ENCODE results near the gene MUCL3. TPM values are rescaled to one million over a fixed set of nuclear protein-coding genes. Genes with fewer than 3 reads are reported as not detected.
A peak's percentile ranks its signal among the peaks of the same experiment; 100 is the strongest.

Gene MUCL3
- total RNA-seq, 2 donors from 2014 or later: not detected

DNA sequence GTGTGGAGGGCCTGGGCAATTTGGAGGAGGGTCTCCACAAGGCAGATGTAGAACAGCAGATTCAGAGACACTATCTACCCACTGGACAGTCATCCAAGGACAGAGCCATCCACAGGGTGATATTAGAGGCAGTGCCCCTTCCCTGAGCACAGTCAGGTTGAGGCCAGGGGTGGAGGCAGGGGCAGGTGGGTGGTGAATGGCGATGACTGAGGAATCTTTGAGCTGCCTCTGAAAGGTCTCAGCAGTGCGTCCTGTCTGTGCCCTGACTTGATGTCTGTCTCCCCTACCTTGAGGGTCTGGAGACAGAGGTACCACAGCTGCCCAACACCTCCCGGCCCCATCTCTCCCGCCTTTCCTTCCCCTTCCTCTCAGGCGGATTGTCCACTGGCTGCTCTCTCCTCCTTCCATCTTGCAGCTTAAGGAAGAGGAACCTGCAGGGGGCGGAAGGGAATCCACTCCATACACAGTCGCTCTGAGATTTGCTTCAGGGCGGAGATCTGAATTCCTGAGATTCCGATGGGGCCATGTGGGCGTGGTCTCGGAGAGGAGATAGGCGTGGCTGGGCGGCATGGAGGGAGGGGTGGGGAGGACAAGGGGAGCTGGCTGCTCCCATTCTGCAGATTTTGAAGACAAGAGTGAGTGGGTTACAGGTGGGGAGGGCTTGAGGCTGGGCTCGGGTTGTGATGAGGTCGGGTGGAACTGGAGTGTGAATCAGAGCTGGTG, 1.7 kb downstream of the MUCL3 start:
- H3K27me3 Mint-ChIP-seq: peaks cover 46% of the 10 kb centered on the region
- H3K36me3 Mint-ChIP-seq (ENCODE audit: low read depth): no peaks in the 10 kb centered on the region
- no peaks in the 10 kb centered on the region for H3K9me3 Mint-ChIP-seq
- no peak for ATAC-seq (replicated peaks)
- H3K27ac Mint-ChIP-seq: no peak overlapping the region
- no peak overlapping the region for H3K4me3 Mint-ChIP-seq
- H3K4me1 Mint-ChIP-seq: no peaks in the 10 kb centered on the region

DNA sequence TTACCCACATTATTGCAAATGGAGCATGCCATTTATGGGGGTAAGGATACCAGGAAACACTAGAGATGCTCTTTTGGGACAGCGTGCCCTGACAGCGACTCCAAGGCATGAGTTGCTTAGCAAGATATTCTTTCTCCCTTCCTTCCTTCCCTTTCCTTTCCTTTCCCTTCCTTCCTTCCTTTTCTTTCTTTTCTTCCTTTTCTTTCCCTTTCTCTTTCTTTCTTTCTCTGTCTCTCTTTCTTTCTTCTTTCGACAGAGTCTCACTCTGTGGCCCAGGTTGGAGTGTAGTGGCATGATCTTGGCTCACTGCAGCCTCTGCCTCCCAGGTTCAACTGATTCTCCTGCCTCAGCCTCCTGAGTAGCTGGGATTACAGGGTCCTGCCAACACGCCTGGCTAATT, 3.3 kb downstream of the MUCL3 start:
- H3K27me3 Mint-ChIP-seq: peaks cover 62% of the 10 kb centered on the region
- H3K9me3 Mint-ChIP-seq: no peaks in the 10 kb centered on the region
- no peaks in the 10 kb centered on the region for H3K36me3 Mint-ChIP-seq (ENCODE audit: low read depth)
- ATAC-seq (replicated peaks): no peak
- H3K27ac Mint-ChIP-seq: no peak overlapping the region
- H3K4me3 Mint-ChIP-seq: no peak overlapping the region
- no peaks in the 10 kb centered on the region for H3K4me1 Mint-ChIP-seq

GRCh38 chr6:30945281-30945680, 4.5 kb downstream of the MUCL3 start:
- H3K9me3 Mint-ChIP-seq: no peaks in the 10 kb centered on the region
- ATAC-seq (replicated peaks): no peak
- no peaks in the 10 kb centered on the region for H3K4me1 Mint-ChIP-seq
- H3K27me3 Mint-ChIP-seq: peaks cover 69% of the 10 kb centered on the region
- no peak overlapping the region for H3K4me3 Mint-ChIP-seq
- H3K36me3 Mint-ChIP-seq (ENCODE audit: low read depth): no peaks in the 10 kb centered on the region
- H3K27ac Mint-ChIP-seq: no peak overlapping the region

GRCh38 chr6:30947231-30947630, 6.5 kb downstream of the MUCL3 start:
- peaks cover 5% of the 10 kb centered on the region for H3K9me3 Mint-ChIP-seq
- peaks cover 5% of the 10 kb centered on the region for H3K4me1 Mint-ChIP-seq
- H3K27ac Mint-ChIP-seq: no peak overlapping the region
- no peak for ATAC-seq (replicated peaks)
- H3K36me3 Mint-ChIP-seq (ENCODE audit: low read depth): no peaks in the 10 kb centered on the region
- peaks cover 75% of the 10 kb centered on the region for H3K27me3 Mint-ChIP-seq
- H3K4me3 Mint-ChIP-seq: no peak overlapping the region

DNA sequence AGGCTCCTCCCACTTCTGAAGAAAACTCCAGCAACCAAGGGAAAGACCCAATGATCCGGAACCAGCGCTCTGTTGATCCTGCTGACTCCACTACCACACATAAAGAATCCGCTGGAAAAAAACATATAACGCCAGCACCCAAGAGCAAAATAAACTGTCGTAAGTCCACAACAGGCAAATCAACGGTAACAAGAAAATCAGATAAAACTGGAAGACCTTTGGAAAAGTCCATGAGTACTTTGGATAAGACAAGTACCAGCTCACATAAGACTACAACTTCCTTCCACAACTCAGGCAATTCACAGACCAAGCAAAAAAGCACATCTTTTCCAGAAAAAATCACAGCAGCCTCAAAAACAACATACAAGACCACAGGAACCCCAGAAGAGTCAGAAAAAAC, 8.0 kb downstream of the MUCL3 start:
- peaks cover 5% of the 10 kb centered on the region for H3K9me3 Mint-ChIP-seq
- no peak overlapping the region for H3K27ac Mint-ChIP-seq
- no peak overlapping the region for H3K4me3 Mint-ChIP-seq
- H3K36me3 Mint-ChIP-seq (ENCODE audit: low read depth): no peaks in the 10 kb centered on the region
- ATAC-seq (replicated peaks): no peak
- peaks cover 74% of the 10 kb centered on the region for H3K27me3 Mint-ChIP-seq
- peaks cover 10% of the 10 kb centered on the region for H3K4me1 Mint-ChIP-seq

GRCh38 chr6:30951907-30952469, 11.2 kb downstream of the MUCL3 start:
- peaks cover 10% of the 10 kb centered on the region for H3K4me1 Mint-ChIP-seq
- no peaks in the 10 kb centered on the region for H3K36me3 Mint-ChIP-seq (ENCODE audit: low read depth)
- no peak overlapping the region for H3K4me3 Mint-ChIP-seq
- H3K27me3 Mint-ChIP-seq: peaks cover 67% of the 10 kb centered on the region
- peak; percentile 50 for ATAC-seq (replicated peaks)
- peaks cover 5% of the 10 kb centered on the region for H3K9me3 Mint-ChIP-seq
- H3K27ac Mint-ChIP-seq: no peak overlapping the region

DNA sequence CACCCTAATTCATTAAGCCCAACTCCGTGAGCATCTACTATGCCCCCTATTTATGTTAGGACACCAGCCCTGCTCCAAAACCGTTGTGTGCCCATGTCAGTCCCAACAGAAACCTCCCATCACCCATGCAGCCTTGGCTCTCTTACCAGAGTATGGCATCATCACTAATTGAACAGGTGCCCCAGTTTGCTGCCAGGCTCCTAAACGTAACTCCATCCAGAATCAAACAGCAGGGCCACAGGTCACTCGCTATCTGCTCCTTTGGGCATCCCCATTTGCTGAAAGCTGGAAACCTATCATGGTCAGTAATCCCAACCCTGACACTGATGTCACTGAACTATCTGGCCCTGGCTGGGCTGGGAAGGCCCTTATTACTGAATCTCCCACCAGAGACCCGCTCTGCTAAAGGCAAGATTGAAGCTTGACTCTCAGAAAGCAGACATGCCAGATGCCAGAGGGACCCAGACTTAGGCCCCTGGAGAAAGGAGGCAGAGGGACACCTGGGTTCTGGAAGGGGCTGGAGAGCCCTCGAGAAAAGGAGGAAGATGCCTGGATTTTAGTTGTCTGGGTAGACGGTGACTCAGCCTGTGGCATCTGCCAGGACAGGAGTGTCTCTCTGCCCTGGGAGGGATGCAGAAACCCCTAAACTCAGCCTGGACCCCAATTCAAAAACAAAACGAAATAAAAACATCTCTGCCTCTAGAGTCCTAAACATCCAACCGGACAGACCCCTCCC, 14.0 kb downstream of the MUCL3 start:
- Mint-ChIP-seq H3K4me3 (peak overlapping the region; percentile 74), H3K4me1 (peaks cover 10% of the 10 kb centered on the region), H3K27me3 (peaks cover 55% of the 10 kb centered on the region), H3K36me3 (ENCODE audit: low read depth) (no peaks in the 10 kb centered on the region), H3K9me3 (peaks cover 5% of the 10 kb centered on the region), H3K27ac (peak overlapping the region; percentile 44)
- ATAC-seq (replicated peaks): no peak

DNA sequence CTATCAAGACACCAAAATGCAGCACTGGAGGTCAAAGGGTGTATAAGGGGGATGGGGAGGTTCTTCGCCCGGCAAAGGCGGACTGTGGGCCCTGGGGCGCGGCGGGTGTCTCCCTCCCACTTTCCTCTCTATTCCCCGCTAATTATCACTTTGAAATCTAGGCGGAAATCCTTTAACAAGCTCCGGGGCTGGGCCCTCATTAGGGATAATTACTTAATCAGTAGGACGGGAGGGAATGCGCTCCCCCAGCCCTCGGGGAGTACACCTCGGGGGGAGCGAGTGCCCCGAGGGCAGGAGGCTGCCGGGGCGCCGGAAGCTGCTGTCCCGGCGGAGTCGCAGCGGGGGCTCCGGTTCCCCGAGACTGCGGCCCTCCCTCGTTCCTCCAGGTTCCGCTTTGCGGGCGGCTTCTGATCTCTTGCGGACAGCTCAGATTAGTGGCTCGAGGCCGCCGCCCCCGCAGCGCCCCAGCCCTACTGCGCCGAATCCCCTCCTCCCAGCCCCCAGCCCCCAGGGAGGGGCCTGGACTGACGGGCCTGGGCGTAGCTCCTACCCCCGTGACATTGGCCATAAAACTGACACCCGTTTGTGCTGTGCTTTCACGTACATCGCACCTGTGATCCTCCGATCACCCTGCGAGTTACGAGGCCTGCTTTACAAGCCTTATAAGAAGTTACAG, 14.7 kb downstream of the MUCL3 start:
- H3K4me1 Mint-ChIP-seq: peaks cover 10% of the 10 kb centered on the region
- peak overlapping the region; percentile 74 for H3K4me3 Mint-ChIP-seq
- peaks cover 48% of the 10 kb centered on the region for H3K27me3 Mint-ChIP-seq
- peak; percentile 81 for ATAC-seq (replicated peaks)
- no peaks in the 10 kb centered on the region for H3K36me3 Mint-ChIP-seq (ENCODE audit: low read depth)
- H3K9me3 Mint-ChIP-seq: peaks cover 5% of the 10 kb centered on the region
- peak overlapping the region; percentile 49 for H3K27ac Mint-ChIP-seq

DNA sequence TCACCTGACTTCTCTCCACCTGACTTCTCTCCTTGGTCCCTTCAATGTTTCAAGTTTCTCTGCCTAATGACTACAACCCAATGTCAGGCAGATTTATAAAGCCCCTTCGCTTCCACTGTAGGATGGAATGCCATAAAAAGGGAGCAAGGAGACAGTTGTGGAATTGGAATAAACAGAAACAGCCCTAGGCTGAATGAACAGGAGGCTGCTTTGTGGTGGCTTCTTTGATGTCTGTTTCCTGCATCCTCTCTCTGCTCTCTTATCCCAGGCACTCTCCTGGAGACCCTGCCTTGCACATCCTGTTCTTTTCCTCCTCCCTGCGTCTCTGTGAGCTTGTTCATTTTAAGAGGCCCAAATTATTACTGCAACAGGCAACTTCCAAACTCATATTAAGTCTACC, 16.9 kb downstream of the MUCL3 start:
- no peaks in the 10 kb centered on the region for H3K9me3 Mint-ChIP-seq
- ATAC-seq (replicated peaks): no peak
- H3K4me1 Mint-ChIP-seq: no peaks in the 10 kb centered on the region
- no peak overlapping the region for H3K4me3 Mint-ChIP-seq
- peaks cover 37% of the 10 kb centered on the region for H3K27me3 Mint-ChIP-seq
- H3K27ac Mint-ChIP-seq: no peak overlapping the region
- H3K36me3 Mint-ChIP-seq (ENCODE audit: low read depth): no peaks in the 10 kb centered on the region

- Mint-ChIP-seq H3K27me3 (peaks cover 44% of the 10 kb centered on the region), H3K27ac (no peak overlapping the region), H3K4me3 (no peak overlapping the region), H3K9me3 (no peaks in the 10 kb centered on the region), H3K36me3 (ENCODE audit: low read depth) (no peaks in the 10 kb centered on the region), H3K4me1 (peaks cover 23% of the 10 kb centered on the region)
- ATAC-seq (replicated peaks): no peak
Observed at GRCh38 chr6:30960907-30961673, 20.3 kb downstream of the MUCL3 start.

DNA sequence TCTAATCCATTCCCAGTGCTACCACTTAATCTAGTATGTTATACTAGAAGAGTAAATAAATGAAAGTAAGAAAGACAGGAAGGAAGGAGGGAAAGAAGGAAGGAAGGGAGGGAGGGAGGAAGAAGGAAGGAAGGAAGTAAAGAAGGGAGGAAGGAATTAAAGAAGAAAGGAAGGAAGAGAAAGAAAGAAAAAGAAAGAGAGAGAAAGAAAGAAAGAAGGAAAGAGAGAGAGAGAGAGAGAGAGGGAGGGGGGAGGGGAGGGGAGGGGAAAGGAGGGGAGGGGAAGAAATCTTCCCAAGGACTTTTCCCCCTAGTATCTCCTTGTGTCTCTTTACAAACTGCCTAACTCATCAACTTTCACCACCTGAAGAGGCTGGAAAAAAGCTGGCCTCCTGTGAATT, 21.9 kb downstream of the MUCL3 start:
- H3K27ac Mint-ChIP-seq: no peak overlapping the region
- peaks cover 23% of the 10 kb centered on the region for H3K4me1 Mint-ChIP-seq
- H3K27me3 Mint-ChIP-seq: peaks cover 32% of the 10 kb centered on the region
- H3K4me3 Mint-ChIP-seq: no peak overlapping the region
- no peak for ATAC-seq (replicated peaks)
- no peaks in the 10 kb centered on the region for H3K36me3 Mint-ChIP-seq (ENCODE audit: low read depth)
- no peaks in the 10 kb centered on the region for H3K9me3 Mint-ChIP-seq

DNA sequence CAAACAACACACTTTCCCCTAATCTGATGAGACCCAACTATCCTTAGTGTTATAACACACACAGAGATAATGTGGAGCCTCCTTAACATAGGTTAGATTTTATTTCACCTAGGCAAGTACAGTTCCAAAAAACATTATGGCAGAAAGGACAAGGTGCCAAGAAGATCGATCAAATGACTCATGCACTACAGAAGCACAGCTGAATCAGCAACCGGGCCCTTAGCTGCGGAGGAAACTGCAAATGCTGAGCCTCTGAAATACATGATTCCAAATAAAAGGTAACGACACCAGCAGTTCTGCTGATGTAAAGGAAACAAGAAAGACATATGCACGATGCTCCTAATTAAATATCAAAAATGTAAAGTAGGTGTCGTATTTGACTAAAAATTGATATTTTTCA, 22.9 kb downstream of the MUCL3 start:
- Mint-ChIP-seq H3K27me3 (peaks cover 29% of the 10 kb centered on the region), H3K4me1 (peaks cover 23% of the 10 kb centered on the region), H3K9me3 (no peaks in the 10 kb centered on the region), H3K27ac (no peak overlapping the region), H3K4me3 (peak overlapping the region; percentile 39), H3K36me3 (ENCODE audit: low read depth) (no peaks in the 10 kb centered on the region)
- peak; percentile 60 for ATAC-seq (replicated peaks)

- H3K27ac Mint-ChIP-seq: peak overlapping the region; percentile 20
- no peaks in the 10 kb centered on the region for H3K9me3 Mint-ChIP-seq
- no peaks in the 10 kb centered on the region for H3K36me3 Mint-ChIP-seq (ENCODE audit: low read depth)
- peak; percentile 80 for ATAC-seq (replicated peaks)
- peaks cover 27% of the 10 kb centered on the region for H3K27me3 Mint-ChIP-seq
- H3K4me1 Mint-ChIP-seq: peaks cover 23% of the 10 kb centered on the region
- H3K4me3 Mint-ChIP-seq: peak overlapping the region; percentile 39
Observed at GRCh38 chr6:30964075-30964474, 23.3 kb downstream of the MUCL3 start.

GRCh38 chr6:30965140-30965601, 24.4 kb downstream of the MUCL3 start:
- Mint-ChIP-seq H3K27ac (peak overlapping the region; percentile 20), H3K27me3 (peaks cover 25% of the 10 kb centered on the region)

More at GRCh38 chr6:30965140-30965601, 24.4 kb downstream of the MUCL3 start:
- Mint-ChIP-seq H3K4me3 (no peak overlapping the region), H3K9me3 (no peaks in the 10 kb centered on the region), H3K36me3 (ENCODE audit: low read depth) (no peaks in the 10 kb centered on the region), H3K4me1 (peaks cover 23% of the 10 kb centered on the region)
- ATAC-seq (replicated peaks): peak; percentile 58

Measured in activated T-helper 17 cell treated with anti-CD3 and anti-CD28 coated beads, Interleukin-2, amount 50 U/mL, for 72 hours (primary cell).